NOMO-1 treated with dmso at 0.1 percent for 144 hours (cell line): ENCODE data around the gene ACOX3.
"Not testable (repeated sequence)": the region's sequence is repeated elsewhere in the genome, so short reads cannot be mapped to it uniquely, and the experiment has no call there.

Source experiments
- DNase-seq: peaks from one replicate; lab custom pipeline; 2025; ENCODE audit not compliant: unreplicated experiment; lab: John Stamatoyannopoulos, UW

The ACOX3 gene

DNA sequence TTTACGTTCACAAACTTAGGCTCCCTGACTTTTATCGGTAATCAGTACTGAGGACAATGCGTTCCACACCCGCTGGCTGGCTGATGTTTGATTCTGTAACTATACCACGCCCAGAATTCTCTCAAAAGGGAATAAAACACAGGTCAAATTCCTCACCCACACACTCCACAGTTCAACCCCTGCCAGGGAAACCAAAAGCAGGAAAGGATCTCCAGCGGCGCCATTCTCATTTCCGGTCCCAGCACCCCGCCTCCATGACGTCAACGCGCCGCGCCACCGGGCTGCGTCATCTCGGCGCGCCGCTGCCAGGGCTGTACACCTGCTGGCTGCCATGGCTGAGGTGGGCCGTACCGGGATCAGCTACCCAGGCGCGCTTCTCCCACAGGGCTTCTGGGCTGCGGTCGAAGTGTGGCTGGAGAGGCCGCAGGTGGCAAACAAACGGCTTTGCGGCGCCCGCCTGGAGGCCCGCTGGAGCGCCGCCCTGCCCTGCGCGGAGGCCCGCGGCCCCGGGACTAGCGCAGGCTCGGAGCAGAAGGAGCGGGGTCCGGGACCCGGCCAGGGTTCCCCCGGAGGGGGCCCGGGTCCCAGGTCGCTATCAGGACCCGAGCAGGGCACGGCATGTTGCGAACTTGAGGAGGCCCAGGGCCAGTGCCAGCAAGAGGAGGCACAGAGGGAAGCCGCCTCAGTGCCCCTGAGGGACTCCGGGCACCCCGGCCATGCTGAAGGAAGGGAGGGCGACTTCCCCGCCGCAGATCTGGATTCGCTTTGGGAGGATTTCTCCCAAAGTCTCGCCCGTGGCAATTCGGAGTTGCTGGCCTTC is at the start of gene ACOX3, which contains the start of gene TRMT44:
Gene ACOX3, minus strand, starts transcription at position 232 of the 820 bp plus-strand sequence. CDS start 24,202 bp downstream, outside the sequence.
Gene TRMT44, plus strand, starts transcription at position 286 of the 820 bp plus-strand sequence. Its CDS starts 46 bp downstream, at position 332.
- DNase-seq, result peak; percentile 74

DNA sequence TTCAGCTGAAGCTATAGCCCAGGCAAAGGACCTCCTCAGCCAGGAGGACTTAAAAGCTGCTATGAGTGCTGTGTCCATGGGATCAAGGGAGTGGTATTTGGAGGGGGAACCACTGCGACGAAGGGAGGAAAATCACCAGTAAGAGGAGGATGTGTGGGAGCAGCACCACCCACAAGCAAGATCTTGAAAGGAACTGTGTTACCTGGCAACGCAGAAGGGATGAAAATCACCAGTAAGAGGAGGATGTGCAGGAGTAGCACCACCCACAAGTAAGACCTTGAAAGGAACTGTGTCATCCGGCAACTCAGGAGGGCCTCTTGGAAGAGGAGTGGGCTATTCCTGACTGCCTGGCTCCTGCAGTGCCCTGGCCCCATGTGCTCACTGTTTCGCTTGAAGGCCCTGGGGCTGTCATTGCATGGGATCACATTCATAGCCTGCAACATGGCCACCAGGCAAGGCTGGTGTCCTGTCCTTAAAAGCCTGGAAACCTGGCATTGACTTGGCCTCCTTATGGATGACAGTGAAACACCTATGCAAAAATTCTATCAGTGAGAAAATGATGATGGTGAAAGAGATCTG is 48.4 kb upstream of the ACOX3 start:
- no peak for DNase-seq

DNA sequence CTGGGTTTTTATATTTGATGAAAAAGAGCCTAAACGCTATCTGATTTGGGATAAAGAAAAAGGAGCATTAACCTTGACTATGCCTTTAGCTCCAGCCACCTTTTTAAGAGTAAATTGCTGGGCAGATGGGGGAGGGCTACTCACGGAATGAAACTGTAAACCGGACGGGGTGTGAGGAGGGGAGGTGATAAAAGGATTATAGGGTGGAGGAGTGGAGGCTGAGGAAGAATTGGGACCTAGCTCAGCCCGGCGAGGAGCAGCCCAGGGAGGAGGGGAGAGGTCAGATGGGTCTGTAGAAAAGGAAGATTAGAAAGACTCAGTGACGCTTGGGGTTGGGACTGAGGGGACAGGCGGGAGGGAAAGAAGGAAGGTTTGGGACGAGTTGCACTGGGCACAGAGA is 46.1 kb upstream of the ACOX3 start:
- not testable (repeated sequence) for DNase-seq

DNA sequence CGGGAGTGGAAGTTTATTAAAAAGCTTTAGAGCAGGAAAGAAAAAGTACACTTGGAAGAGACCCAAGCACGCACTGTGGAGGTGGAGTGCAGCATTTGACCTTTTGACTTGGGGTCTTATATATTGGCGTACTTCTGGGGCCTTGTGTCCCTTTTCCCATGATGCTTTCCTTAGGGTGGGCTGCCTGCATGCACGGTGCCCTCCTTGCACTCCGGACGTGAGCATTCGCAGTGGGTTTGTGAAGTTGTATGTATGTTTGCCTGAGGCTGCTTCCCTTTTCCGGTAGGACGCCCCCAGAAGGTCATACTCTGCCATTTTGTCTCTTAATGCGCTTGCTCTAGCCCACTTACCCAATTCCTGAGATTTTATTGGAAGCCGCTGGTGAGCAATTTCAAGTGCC is 39.7 kb upstream of the ACOX3 start:
- DNase-seq, result no peak

DNA sequence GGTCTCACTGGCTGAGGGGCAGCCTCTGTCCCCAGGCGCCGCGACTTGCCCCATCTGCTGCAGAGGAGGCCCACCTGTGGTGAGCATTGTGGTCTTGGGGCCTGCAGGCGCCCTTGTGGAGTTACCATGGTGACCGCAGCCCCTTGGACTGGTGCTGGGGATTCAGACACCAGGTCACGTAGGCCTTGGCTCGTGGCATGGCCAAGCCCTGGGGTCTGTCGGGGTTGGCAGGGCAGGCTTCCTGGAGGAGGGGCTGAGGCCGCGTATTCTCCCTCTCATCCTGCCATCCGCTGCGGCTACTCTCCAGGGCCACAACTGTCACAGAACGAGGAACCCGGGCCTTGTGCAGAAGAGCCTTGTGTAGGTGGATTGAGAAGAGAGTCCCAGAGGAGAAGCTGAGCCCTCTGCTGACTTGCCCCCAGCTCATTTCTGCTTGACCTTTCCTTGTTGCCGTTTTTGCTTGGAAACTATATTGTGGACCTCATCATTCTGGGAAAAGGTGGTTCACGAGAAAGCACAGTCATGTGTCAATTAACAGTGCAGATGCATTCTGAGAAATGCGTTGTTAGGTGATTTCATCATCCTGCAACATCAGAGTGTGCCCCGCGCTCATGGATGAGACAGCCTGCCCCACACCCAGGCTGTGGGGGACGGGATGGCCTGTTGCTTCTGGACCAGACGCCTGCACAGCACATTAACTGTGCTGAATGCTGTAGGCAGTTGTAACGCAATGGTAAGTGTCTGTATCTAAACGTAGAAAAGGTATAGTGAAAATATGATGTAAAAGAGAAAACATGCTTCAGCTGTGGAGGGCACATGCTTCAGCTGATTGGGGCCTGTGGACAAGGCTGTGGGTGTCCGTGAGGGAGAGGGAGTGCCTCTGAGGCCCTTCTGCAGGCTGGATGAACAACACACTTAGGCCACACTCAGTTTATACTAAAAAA is 38.5 kb upstream of the ACOX3 start:
- DNase-seq, result no peak

DNA sequence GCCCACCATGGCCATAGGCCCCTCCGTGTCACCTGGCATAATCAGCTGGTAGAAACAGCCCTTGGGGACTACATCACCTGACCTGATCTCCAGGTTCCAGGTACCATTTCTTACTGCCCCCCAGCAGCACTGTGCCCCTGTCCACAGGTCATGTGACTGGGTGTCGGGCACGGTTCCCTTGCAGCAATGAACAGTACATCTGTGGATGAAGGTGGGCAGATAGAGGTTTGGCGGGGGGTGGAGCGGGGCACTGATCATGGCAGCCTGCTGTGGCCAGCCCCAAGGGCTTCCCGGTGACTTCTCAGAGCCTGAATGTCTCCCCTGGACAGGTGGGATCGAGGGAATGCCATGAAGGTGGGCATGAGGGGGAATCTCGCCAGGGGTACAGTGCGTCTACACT is 37.8 kb upstream of the ACOX3 start:
- no peak for DNase-seq

DNA sequence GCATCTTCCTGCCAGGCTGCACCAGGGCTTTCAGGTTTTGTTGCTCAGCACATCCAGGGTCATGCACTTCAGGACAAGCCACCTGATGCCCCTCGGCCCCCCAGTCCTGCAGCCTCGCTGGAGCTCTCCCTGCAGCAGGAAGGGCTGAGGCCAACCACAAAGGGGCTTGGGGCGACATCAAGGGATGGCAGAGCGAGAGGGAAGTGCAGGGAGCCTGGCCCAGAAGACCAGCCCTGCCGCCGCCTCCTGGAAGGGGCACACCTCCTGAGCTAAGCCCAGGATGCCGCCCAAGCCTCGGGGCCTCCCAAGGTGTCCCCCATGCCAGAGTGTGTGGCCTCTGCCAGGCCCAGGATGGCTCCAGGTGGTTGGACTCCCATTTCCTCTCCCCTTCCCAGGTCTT is 37.2 kb upstream of the ACOX3 start:
- DNase-seq, result no peak

DNA sequence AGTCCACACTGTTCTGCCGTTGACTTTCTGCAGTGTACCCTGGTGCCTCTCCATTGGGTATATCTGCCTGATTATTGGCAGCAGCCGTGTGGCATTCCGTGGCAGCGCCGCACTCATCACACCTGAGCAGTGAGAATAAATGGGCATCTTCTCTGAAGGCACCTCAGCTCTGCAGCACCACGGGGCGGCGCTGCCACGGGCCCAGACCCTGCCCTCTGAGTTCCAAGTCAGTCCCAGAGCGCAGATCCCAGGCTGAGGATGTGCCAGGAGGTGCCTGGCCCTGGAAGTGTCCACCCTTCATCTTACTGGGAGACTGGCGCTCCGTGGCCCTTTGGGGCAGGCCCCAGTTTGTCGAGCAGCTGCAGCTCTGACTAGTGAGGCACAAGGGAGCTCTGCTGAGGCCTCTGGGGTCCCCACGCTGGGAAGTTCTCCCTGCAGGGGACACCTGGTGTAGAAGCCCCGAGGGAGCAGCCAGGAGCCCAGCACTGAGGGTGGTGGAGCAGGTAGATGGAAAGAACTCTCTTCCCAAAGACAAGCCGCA is 36.6 kb upstream of the ACOX3 start:
- no peak for DNase-seq

DNA sequence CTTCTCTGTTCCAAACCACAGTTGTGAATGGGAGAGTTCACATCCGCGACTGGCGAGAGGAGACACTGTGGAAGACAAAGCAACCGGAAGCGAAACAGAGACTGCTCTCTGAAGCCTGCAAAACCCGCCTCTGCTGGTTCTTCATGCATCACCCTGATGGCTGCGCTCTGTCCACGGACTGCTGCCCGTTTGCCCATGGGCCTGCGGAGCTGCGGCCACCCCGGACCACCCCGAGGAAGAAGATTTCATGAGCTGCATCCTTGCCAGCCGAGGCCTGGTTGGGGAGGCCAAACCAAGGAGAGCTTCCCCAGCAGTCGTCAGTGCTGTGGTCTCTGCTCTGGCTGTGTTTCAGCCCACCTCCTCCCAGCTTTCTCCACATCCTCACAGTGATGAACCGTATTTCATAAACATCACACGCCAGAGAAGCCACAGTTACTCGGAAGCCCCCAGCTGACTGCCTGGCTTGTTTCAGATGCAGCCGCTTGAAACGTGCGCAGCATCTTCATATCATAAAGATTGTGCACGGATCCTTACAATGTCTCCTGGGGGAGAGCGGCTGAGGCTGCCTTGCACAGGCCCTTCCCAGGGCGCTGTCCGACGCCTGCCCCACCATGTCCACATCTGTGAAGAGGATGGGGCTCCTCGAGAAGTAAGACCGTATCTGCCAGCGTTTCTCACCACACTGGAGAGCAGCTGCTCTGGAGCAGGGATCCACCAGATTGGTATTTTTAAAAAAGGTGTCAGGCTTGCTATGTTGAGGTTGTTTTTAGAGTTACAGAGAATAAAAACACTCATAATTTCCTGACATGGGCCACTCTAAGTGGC is 35.4 kb upstream of the ACOX3 start:
- DNase-seq, result no peak

DNA sequence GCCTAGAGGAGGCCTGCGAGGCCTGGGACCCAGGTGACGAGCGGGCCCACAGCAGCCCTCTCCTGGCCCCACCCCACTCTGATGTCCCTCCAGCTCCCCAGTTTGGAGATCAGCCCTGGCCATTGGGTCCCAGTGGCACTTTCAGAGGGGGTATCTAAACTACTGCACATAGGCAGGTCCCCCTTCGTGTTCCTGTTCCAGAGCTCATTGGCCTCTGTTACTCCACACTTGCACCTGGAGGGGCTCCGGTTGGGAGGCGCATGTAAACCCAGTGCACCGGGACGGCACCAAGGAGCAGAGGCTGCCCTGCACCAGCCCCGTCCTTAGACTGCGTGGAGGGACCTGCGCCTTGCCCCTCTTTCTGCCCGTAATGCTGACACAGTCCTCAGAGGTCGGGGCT is 34.3 kb upstream of the ACOX3 start:
- DNase-seq, result no peak

DNA sequence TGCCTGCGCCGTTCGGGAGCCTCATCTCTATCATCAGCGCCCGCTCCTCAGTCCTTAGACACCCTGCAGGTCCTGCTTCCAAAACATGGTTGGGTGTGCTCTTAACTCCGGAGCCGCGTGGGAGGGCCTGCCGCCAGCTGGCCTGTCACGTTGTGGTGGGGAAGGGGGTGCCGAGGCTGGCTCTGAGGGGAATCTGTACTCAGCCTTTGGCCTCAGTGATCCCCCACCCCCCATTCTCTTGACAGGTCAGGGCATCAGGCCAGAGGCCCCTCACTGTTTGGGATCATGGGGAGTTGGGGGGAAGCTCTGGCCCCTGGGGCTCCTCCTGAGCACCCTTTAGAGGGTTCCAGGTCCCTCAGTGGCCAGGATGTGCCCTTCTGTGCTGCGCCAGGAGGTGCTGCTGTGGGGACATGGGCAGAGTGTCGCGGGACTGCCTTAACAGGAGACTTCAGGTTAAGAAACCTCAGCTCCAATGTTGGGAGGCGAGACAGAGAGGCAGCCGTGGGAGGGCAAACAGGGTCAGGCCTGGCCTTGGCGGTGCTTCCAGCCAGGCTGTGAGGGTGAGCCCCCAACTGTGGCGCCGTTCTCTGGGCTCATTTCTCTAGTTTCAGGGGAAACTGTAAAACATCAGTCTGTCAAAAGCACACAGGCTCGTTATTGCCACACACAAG is 33.5 kb upstream of the ACOX3 start:
- no peak for DNase-seq

DNA sequence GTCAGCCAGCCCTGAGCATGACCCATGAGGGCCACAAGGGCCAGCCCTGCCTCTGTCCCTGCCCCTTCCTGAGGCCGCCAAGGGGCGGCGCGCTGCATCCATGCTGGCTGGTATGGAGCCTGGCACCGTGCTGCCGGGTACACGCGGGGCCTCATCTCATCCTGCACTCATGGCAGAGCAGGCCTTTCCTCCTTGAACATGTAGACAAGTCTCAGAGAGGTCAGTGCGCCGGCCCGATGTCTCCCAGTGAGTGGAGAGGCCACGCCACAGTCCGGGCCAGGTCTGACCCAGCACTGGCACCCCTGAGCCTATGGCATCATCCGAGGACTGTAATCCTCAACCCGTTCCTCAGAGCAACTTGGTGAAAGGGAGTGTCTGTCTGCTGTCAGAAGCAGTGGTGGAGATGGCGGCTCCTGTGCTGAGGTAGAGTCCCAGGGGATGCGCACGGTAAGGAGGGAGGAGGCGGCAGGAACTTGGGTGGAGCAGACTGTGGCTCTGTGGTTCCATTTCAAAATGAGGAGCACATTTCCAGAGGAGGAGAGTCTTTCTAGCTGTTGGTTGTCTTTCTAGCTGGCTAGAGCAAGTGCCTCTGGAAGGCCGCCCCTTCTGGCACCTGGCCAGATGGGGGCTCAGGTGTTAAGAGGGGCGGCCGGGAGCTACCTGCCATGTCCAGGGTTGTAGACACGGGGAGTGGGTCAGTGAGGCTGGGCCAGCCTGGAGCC is 32.8 kb upstream of the ACOX3 start:
- DNase-seq, result no peak

DNA sequence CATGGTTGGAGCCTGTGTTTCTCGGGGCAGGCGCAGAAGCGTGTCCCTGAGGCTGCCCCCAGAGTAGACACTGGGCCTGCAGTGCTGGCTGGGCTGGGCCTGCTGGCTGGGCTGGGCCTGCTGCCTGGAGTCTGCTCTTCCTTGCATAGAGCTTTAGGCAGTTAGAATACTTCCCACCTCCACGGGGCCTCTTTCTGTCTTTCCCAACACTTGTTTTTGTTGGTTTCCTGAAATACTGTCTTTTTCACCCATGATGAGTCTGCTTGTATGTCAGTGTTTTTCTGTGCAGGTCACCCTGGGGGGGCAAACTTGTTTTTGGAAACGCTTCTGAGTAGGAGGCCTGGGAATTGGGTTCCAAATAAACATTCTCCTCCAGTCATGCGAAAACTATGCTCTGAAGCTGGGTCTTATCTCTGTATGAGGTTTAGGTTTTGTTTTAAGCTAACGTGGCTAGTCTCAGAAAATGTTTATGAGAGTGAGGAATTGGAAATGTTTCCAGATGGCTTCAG is 32.2 kb upstream of the ACOX3 start:
- DNase-seq, result no peak

DNA sequence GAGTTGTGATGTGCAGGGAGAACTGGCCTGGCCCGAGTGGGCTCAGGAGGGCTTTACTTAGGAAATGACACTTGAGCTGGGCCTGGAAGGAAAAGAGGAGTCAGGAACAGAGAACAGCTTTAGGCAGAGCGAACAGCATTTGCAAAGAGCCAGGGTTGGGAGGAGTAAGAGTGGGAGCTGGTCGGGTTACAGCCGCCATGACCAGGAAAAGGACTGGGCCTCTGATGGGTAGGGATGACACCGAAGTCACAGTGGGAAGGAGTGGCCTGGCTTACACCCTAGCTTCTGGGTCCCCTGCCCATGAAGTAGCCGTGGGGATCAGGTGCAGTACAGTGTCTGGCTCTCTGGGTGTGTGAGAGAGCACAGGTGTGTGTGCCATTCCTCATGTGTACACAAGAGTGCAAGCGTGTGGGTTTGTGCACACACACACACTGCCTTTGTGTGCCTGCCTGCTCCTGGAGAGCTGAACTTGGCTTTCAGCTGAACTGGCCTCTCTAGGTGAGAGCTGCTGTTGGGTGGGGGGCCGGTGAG is 31.7 kb upstream of the ACOX3 start:
- no peak for DNase-seq

DNA sequence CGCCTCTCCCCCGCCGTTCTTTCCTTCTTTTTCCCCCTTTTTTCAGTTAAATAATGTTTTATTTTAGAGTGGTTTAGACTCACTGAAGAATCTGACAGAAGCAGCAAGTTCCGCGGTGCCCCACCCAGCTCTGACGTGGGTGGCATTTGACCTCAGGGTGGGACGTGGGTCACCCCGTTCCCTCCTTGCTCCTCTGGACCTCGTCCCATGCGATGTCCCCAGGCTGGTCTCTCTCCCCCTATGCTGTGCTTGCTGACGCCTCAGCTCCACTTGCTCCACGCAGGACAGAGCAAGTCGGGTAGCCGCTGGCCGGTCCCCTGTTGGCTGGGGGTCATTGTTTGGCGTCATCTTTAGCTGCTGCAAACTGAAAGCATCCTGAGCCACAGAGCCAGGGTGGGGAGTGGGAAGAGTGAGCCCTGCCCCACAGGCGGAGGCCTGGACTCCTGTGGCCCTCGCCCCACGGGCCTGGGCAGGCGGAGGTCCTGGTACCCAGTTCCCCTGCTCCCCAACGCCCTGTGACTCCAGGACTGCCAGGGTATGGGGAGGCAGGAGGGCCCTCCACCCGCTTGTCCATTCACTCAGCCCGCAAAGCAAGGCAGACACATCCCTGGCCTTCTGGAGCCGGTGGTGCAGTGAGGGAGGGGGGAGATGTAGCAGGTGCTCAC is 30.8 kb upstream of the ACOX3 start:
- no peak for DNase-seq

DNA sequence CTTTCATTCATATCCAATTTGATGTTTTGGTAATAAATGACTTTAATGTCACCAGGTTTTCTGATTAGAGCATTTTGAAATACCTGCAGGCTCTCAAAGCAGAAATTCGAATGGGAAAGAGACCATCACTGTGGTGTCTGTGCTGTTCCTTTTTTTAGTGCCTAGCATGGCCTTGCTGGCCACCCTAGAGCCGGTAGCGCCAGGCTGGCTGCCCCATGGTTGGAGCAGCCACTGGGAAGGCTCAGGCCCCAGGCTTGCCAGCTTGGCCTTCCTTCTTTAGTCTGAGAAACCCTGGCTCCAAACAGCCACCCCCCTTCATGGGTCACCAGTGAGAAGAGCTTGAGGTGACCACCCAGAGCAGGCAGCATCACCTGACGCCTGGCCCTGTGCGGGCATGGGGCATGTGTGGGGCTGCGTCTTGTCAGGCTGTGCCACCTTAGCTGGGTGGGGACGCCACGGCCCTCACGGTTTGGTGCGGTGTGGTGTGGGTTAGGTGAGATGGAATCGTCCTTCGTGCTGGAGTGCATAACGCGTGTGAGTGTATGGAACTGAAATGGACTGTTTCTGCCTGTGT is 30.0 kb upstream of the ACOX3 start:
- no peak for DNase-seq

DNA sequence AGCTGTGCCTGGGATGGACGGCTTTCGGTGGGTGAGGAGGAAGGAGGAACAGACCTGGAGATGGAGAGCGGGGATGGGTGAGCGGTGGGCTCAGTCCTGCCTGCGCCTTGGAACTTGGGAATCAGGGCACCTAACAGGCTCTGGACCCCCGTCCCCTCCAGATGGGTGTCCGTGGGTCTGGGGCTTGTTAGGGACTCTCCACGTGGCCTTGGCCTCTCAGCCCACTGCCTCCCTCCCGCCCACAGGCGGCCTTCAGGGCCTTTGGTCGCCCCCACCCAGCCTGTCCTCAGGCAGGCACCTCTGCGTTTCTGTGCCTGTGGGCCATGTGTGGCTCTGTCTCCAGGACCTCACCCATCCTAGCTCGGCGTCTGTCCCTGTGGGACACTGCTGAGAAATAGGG is 29.0 kb upstream of the ACOX3 start:
- no peak for DNase-seq
